Measurements from ENCODE around the gene LRRFIP1. TPM values are rescaled to one million over a fixed set of nuclear protein-coding genes. Genes with fewer than 3 reads are reported as not detected.

Gene LRRFIP1
- total and polyA plus RNA-seq, 2 of the 13 experiments (the other 11 are each of a cell fraction or from before 2014, with no cell fraction given): 15.9 to 40.5 TPM

DNA sequence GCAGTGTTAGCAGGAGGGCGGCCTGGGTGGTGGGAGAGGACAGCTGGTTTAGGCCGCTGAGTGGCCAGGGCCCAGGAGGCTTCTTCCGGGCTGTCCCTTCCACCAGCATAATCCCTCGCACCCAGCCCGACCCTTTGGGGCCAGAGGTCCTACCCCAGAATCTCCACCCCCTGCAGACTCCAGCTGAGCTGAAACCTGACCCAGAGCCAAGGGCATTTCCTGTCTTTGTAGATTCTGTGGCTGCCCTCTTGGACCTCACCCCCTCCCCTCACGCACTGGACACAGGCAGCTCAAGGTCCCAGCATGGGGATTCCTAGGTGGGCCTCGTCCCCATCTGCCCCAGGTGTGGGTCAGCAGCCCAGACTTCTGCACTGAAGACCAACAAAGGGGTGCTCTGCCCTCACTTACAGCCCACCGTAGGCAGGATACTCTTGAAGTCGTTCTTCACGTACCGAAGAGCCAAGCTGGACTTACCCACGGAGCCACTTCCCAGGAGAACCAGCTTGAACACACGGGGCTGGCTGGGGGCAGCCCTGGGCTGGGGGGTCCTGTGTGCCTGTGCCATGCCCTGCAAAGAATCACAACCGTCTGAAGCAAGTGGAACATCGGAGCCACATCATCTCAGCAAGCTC lies 41.7 kb upstream of the LRRFIP1 start (continued):
- TF ChIP-seq, protein P1, sequence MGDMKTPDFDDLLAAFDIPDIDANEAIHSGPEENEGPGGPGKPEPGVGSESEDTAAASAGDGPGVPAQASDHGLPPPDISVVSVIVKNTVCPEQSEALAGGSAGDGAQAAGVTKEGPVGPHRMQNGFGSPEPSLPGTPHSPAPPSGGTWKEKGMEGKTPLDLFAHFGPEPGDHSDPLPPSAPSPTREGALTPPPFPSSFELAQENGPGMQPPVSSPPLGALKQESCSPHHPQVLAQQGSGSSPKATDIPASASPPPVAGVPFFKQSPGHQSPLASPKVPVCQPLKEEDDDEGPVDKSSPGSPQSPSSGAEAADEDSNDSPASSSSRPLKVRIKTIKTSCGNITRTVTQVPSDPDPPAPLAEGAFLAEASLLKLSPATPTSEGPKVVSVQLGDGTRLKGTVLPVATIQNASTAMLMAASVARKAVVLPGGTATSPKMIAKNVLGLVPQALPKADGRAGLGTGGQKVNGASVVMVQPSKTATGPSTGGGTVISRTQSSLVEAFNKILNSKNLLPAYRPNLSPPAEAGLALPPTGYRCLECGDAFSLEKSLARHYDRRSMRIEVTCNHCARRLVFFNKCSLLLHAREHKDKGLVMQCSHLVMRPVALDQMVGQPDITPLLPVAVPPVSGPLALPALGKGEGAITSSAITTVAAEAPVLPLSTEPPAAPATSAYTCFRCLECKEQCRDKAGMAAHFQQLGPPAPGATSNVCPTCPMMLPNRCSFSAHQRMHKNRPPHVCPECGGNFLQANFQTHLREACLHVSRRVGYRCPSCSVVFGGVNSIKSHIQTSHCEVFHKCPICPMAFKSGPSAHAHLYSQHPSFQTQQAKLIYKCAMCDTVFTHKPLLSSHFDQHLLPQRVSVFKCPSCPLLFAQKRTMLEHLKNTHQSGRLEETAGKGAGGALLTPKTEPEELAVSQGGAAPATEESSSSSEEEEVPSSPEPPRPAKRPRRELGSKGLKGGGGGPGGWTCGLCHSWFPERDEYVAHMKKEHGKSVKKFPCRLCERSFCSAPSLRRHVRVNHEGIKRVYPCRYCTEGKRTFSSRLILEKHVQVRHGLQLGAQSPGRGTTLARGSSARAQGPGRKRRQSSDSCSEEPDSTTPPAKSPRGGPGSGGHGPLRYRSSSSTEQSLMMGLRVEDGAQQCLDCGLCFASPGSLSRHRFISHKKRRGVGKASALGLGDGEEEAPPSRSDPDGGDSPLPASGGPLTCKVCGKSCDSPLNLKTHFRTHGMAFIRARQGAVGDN (CRISPR knock-in tag; IDR thresholded peaks at IDR 0.05): peak; percentile 98
- TF ChIP-seq, protein P2, sequence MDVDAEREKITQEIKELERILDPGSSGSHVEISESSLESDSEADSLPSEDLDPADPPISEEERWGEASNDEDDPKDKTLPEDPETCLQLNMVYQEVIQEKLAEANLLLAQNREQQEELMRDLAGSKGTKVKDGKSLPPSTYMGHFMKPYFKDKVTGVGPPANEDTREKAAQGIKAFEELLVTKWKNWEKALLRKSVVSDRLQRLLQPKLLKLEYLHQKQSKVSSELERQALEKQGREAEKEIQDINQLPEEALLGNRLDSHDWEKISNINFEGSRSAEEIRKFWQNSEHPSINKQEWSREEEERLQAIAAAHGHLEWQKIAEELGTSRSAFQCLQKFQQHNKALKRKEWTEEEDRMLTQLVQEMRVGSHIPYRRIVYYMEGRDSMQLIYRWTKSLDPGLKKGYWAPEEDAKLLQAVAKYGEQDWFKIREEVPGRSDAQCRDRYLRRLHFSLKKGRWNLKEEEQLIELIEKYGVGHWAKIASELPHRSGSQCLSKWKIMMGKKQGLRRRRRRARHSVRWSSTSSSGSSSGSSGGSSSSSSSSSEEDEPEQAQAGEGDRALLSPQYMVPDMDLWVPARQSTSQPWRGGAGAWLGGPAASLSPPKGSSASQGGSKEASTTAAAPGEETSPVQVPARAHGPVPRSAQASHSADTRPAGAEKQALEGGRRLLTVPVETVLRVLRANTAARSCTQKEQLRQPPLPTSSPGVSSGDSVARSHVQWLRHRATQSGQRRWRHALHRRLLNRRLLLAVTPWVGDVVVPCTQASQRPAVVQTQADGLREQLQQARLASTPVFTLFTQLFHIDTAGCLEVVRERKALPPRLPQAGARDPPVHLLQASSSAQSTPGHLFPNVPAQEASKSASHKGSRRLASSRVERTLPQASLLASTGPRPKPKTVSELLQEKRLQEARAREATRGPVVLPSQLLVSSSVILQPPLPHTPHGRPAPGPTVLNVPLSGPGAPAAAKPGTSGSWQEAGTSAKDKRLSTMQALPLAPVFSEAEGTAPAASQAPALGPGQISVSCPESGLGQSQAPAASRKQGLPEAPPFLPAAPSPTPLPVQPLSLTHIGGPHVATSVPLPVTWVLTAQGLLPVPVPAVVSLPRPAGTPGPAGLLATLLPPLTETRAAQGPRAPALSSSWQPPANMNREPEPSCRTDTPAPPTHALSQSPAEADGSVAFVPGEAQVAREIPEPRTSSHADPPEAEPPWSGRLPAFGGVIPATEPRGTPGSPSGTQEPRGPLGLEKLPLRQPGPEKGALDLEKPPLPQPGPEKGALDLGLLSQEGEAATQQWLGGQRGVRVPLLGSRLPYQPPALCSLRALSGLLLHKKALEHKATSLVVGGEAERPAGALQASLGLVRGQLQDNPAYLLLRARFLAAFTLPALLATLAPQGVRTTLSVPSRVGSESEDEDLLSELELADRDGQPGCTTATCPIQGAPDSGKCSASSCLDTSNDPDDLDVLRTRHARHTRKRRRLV (CRISPR knock-in tag; IDR thresholded peaks at IDR 0.05): no peak
- TF ChIP-seq ZNF547 (CRISPR knock-in tag; IDR thresholded peaks at IDR 0.05) (peak; percentile 87), JUNB (CRISPR knock-in tag; IDR thresholded peaks at IDR 0.05; ENCODE audit: borderline replicate concordance) (no peak), TP53 (CRISPR knock-in tag; conservative IDR thresholded peaks at IDR 0.05) (no peak), ZNF431 (CRISPR knock-in tag; IDR thresholded peaks at IDR 0.05; ENCODE audit: borderline replicate concordance, low read depth) (peak; percentile 93), MAF1 (CRISPR knock-in tag; IDR thresholded peaks at IDR 0.05; ENCODE audit: borderline replicate concordance) (peak; percentile 91), SIX1 (CRISPR knock-in tag; IDR thresholded peaks at IDR 0.05; ENCODE audit: borderline replicate concordance) (peak; percentile 99), EHMT2 (IDR thresholded peaks at IDR 0.05; ENCODE audit: borderline replicate concordance, low read depth, low read length) (no peak), FLYWCH1 (CRISPR knock-in tag; IDR thresholded peaks at IDR 0.05) (no peak), SMAD9 (CRISPR knock-in tag; IDR thresholded peaks at IDR 0.05) (no peak), ZNF891 (CRISPR knock-in tag; IDR thresholded peaks at IDR 0.05) (no peak; the same call in 1 of the 2 replicates), ZNF160 (CRISPR knock-in tag; IDR thresholded peaks at IDR 0.05) (peak; percentile 84), ZNF367 (CRISPR knock-in tag; IDR thresholded peaks at IDR 0.05; ENCODE audit: borderline replicate concordance) (no peak), SATB2 (CRISPR knock-in tag; IDR thresholded peaks at IDR 0.05) (no peak), NFE2L1 (CRISPR knock-in tag; IDR thresholded peaks at IDR 0.05; ENCODE audit: borderline replicate concordance) (no peak), MTA1 (CRISPR knock-in tag; IDR thresholded peaks at IDR 0.05; ENCODE audit: borderline replicate concordance) (peak; percentile 99), NR2F2 (IDR thresholded peaks at IDR 0.05; ENCODE audit: borderline replicate concordance, low read depth) (peak; percentile 94)
- TF ChIP-seq, protein P3, sequence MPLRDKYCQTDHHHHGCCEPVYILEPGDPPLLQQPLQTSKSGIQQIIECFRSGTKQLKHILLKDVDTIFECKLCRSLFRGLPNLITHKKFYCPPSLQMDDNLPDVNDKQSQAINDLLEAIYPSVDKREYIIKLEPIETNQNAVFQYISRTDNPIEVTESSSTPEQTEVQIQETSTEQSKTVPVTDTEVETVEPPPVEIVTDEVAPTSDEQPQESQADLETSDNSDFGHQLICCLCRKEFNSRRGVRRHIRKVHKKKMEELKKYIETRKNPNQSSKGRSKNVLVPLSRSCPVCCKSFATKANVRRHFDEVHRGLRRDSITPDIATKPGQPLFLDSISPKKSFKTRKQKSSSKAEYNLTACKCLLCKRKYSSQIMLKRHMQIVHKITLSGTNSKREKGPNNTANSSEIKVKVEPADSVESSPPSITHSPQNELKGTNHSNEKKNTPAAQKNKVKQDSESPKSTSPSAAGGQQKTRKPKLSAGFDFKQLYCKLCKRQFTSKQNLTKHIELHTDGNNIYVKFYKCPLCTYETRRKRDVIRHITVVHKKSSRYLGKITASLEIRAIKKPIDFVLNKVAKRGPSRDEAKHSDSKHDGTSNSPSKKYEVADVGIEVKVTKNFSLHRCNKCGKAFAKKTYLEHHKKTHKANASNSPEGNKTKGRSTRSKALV (CRISPR knock-in tag; IDR thresholded peaks at IDR 0.05): peak; percentile 72

All from HepG2 (cell line).